ENCODE results near the gene GALK1. TPM values are rescaled to one million over a fixed set of nuclear protein-coding genes. Genes with fewer than 3 reads are reported as not detected.

Gene GALK1
- total RNA-seq, 1 donor from 2014 or later = 18.2 TPM

DNA sequence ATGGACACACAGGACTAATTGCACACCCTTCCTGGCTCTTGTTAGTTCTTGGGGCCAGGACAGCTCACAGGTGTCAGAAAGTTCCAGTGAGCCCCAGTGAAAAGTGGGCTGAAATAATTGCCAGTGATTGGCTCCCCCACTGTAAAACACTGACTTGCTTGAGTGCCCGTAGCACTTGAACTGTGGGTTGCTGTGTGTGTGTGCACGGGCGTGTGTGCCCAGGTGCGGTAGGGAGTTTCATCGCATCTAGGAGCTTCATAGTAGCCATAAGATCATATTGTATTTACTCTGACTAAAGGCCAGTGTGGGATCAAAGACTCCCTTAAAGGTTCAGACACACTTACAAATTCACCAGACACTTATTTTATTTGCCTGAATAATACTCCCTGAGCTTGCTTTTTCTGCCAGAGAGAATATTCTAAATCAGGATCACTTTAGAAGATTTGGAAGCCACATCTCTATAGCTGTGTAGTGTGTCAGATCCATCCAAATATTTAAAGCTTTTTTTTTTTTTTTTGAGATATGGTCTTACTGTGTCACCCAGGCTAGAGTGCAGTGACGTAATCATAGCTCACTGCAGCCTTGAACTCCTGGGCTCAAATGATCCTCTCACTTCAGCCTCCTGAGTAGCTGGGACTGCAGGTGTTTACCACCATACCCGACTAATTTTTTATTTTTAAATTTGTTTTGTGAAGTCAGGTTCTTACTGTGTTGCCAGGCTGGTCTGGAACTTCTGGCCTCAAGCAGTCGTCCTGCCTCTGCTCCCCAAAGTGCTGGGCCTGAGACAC lies 31.0 kb upstream of the GALK1 start:
- Mint-ChIP-seq H3K4me3 (ENCODE audit: unreplicated experiment) (no peak overlapping the region), H3K9me3 (ENCODE audit: unreplicated experiment) (no peaks in the 10 kb centered on the region), H3K4me1 (ENCODE audit: low read depth, unreplicated experiment) (peaks cover 2% of the 10 kb centered on the region), H3K36me3 (ENCODE audit: unreplicated experiment) (peaks cover 4% of the 10 kb centered on the region), H3K27me3 (ENCODE audit: unreplicated experiment) (no peaks in the 10 kb centered on the region), H3K27ac (ENCODE audit: unreplicated experiment) (peak overlapping the region; percentile 43)
- TF ChIP-seq, protein P1, sequence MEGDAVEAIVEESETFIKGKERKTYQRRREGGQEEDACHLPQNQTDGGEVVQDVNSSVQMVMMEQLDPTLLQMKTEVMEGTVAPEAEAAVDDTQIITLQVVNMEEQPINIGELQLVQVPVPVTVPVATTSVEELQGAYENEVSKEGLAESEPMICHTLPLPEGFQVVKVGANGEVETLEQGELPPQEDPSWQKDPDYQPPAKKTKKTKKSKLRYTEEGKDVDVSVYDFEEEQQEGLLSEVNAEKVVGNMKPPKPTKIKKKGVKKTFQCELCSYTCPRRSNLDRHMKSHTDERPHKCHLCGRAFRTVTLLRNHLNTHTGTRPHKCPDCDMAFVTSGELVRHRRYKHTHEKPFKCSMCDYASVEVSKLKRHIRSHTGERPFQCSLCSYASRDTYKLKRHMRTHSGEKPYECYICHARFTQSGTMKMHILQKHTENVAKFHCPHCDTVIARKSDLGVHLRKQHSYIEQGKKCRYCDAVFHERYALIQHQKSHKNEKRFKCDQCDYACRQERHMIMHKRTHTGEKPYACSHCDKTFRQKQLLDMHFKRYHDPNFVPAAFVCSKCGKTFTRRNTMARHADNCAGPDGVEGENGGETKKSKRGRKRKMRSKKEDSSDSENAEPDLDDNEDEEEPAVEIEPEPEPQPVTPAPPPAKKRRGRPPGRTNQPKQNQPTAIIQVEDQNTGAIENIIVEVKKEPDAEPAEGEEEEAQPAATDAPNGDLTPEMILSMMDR (IDR thresholded peaks at IDR 0.05; ENCODE audit: partially characterized antibody, unreplicated experiment) = no peak
- DNase-seq = no peak

DNA sequence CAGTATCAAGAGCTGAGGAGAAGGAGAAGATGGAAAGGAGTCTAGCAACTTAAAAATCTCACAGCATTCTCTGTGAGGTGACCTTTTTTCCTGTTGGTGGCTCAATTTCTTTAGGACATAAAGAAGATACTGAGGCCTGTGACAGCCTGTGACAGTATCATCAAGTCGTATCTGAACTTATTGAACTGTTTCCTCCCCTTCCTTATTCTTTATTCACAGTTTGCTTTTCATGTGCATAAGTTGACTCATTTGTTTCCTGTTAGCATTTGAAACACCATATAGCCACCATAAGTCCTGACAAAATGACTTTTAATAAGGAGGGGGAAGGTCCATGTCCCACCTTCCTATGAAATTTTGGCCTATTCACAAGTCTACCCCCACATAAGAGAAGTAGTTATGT lies 28.5 kb upstream of the GALK1 start:
- Mint-ChIP-seq H3K36me3 (ENCODE audit: unreplicated experiment) (no peaks in the 10 kb centered on the region), H3K27me3 (ENCODE audit: unreplicated experiment) (no peaks in the 10 kb centered on the region), H3K4me1 (ENCODE audit: low read depth, unreplicated experiment) (no peaks in the 10 kb centered on the region), H3K27ac (ENCODE audit: unreplicated experiment) (no peak overlapping the region), H3K9me3 (ENCODE audit: unreplicated experiment) (no peaks in the 10 kb centered on the region), H3K4me3 (ENCODE audit: unreplicated experiment) (no peak overlapping the region)
- TF ChIP-seq, protein P1 (IDR thresholded peaks at IDR 0.05; ENCODE audit: partially characterized antibody, unreplicated experiment) = no peak
- no peak for DNase-seq

DNA sequence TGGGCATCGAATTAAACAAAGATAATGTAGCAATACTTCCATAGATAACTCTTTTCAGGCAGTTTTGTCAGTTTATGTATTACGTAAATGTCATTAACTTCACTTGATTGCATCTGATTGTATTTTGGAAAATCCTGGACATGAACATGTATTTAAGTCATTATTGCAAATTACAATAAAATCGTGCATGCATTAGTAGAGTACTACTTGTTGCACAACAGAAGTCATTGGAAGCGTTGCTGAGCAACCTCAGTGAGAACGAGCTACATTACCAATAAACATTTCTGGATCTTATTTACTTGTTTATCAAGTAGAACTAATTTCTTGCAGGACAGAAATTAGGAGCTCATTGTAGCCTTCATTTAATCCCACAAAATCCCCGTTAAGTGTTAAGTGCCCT lies 26.3 kb upstream of the GALK1 start:
- H3K4me3 Mint-ChIP-seq (ENCODE audit: unreplicated experiment) = no peak overlapping the region
- H3K27me3 Mint-ChIP-seq (ENCODE audit: unreplicated experiment) = no peaks in the 10 kb centered on the region
- TF ChIP-seq, protein P1 (IDR thresholded peaks at IDR 0.05; ENCODE audit: partially characterized antibody, unreplicated experiment) = no peak
- no peak overlapping the region for H3K27ac Mint-ChIP-seq (ENCODE audit: unreplicated experiment)
- no peaks in the 10 kb centered on the region for H3K9me3 Mint-ChIP-seq (ENCODE audit: unreplicated experiment)
- H3K4me1 Mint-ChIP-seq (ENCODE audit: low read depth, unreplicated experiment) = peaks cover 6% of the 10 kb centered on the region
- H3K36me3 Mint-ChIP-seq (ENCODE audit: unreplicated experiment) = no peaks in the 10 kb centered on the region
- DNase-seq = no peak

DNA sequence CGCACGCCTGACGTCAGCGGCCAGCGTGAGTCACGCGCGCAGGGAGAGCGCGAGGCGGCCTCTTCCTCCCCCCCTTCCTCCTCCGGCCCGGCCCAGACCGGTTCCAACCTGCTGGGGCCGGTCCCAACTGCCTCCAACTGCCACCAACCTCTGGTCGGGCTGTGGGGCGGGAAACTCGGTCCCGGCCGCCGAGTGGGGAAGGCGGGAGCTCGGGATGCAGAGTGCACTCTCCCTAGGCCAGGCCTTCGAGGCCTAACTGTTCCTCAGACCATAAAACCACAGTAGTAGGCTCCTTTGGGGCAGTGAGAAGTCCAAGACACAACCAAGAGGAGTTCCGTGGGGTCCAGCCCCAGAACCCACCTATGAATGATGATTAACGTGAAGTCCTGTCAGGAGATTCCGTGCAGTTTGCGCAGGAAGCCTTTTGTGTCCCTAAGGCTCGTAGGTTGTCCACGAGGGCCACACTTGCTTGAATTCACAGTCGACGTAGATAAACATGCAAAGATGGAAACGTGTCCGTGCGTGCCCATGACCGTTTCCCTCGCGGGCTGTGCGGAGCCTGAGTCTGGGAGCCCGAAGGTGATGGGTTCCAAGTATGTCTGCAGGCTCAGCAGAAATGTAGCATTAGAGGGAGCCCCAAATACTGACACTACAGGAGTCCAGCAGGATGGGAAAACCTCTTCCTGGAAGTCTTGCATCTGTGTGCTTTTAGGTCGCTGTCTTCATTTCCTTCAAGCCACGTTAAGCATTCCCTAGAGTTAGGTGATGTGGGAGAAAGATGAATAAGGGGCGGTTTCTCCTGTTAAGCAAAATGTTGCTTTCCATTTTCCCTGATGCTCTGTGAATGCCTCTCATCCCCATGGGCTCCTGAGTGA lies 20.3 kb upstream of the GALK1 start:
- Mint-ChIP-seq H3K27me3 (ENCODE audit: unreplicated experiment) (no peaks in the 10 kb centered on the region), H3K36me3 (ENCODE audit: unreplicated experiment) (no peaks in the 10 kb centered on the region), H3K4me3 (ENCODE audit: unreplicated experiment) (peak overlapping the region; percentile 86), H3K9me3 (ENCODE audit: unreplicated experiment) (no peaks in the 10 kb centered on the region), H3K27ac (ENCODE audit: unreplicated experiment) (peak overlapping the region; percentile 96), H3K4me1 (ENCODE audit: low read depth, unreplicated experiment) (peaks cover 12% of the 10 kb centered on the region)
- TF ChIP-seq, protein P1 (IDR thresholded peaks at IDR 0.05; ENCODE audit: partially characterized antibody, unreplicated experiment) = no peak
- DNase-seq = peak; percentile 88

All from glutamatergic neuron (in vitro differentiated cells).